ENCODE data around the gene KIFC3. TPM values are rescaled to one million over a fixed set of nuclear protein-coding genes. Genes with fewer than 3 reads are reported as not detected.
A peak's percentile ranks its signal among the peaks of the same experiment; 100 is the strongest.

The KIFC3 gene
- total RNA-seq, 1 donor from 2014 or later = 0.76 TPM

- Mint-ChIP-seq H3K4me1 (ENCODE audit: low read depth, unreplicated experiment) (peaks cover 8% of the 10 kb centered on the region), H3K27me3 (ENCODE audit: unreplicated experiment) (peaks cover 6% of the 10 kb centered on the region), H3K36me3 (ENCODE audit: unreplicated experiment) (no peaks in the 10 kb centered on the region), H3K4me3 (ENCODE audit: unreplicated experiment) (no peak overlapping the region), H3K27ac (ENCODE audit: unreplicated experiment) (no peak overlapping the region), H3K9me3 (ENCODE audit: unreplicated experiment) (peaks cover 2% of the 10 kb centered on the region)
- DNase-seq = no peak
- TF ChIP-seq CTCF (IDR thresholded peaks at IDR 0.05; ENCODE audit: partially characterized antibody, unreplicated experiment) = no peak
Observed at GRCh38 chr16:57751539-57752202, 50.6 kb downstream of the KIFC3 start.

GRCh38 chr16:57750796-57751538, 51.3 kb downstream of the KIFC3 start:
- H3K9me3 Mint-ChIP-seq (ENCODE audit: unreplicated experiment) = peaks cover 4% of the 10 kb centered on the region
- TF ChIP-seq CTCF (IDR thresholded peaks at IDR 0.05; ENCODE audit: partially characterized antibody, unreplicated experiment) = no peak
- H3K4me3 Mint-ChIP-seq (ENCODE audit: unreplicated experiment) = no peak overlapping the region
- peak overlapping the region; percentile 43 for H3K27ac Mint-ChIP-seq (ENCODE audit: unreplicated experiment)
- no peaks in the 10 kb centered on the region for H3K36me3 Mint-ChIP-seq (ENCODE audit: unreplicated experiment)
- no peak for DNase-seq
- peaks cover 5% of the 10 kb centered on the region for H3K27me3 Mint-ChIP-seq (ENCODE audit: unreplicated experiment)
- H3K4me1 Mint-ChIP-seq (ENCODE audit: low read depth, unreplicated experiment) = peaks cover 10% of the 10 kb centered on the region

- no peak overlapping the region for H3K27ac Mint-ChIP-seq (ENCODE audit: unreplicated experiment)
Observed at GRCh38 chr16:57749856-57750452, 52.3 kb downstream of the KIFC3 start.

GRCh38 chr16:57749101-57749692, 53.1 kb downstream of the KIFC3 start:
- no peaks in the 10 kb centered on the region for H3K36me3 Mint-ChIP-seq (ENCODE audit: unreplicated experiment)
- TF ChIP-seq CTCF (IDR thresholded peaks at IDR 0.05; ENCODE audit: partially characterized antibody, unreplicated experiment) = no peak
- H3K4me1 Mint-ChIP-seq (ENCODE audit: low read depth, unreplicated experiment) = peaks cover 18% of the 10 kb centered on the region
- no peak overlapping the region for H3K4me3 Mint-ChIP-seq (ENCODE audit: unreplicated experiment)
- H3K9me3 Mint-ChIP-seq (ENCODE audit: unreplicated experiment) = peaks cover 8% of the 10 kb centered on the region
- peak overlapping the region; percentile 17 for H3K27ac Mint-ChIP-seq (ENCODE audit: unreplicated experiment)
- peaks cover 5% of the 10 kb centered on the region for H3K27me3 Mint-ChIP-seq (ENCODE audit: unreplicated experiment)
- no peak for DNase-seq

More at GRCh38 chr16:57749856-57750452, 52.3 kb downstream of the KIFC3 start:
- TF ChIP-seq CTCF (IDR thresholded peaks at IDR 0.05; ENCODE audit: partially characterized antibody, unreplicated experiment) = no peak
- H3K9me3 Mint-ChIP-seq (ENCODE audit: unreplicated experiment) = peaks cover 8% of the 10 kb centered on the region
- peaks cover 7% of the 10 kb centered on the region for H3K27me3 Mint-ChIP-seq (ENCODE audit: unreplicated experiment)
- H3K36me3 Mint-ChIP-seq (ENCODE audit: unreplicated experiment) = no peaks in the 10 kb centered on the region
- H3K4me1 Mint-ChIP-seq (ENCODE audit: low read depth, unreplicated experiment) = peaks cover 15% of the 10 kb centered on the region
- H3K4me3 Mint-ChIP-seq (ENCODE audit: unreplicated experiment) = no peak overlapping the region
- no peak for DNase-seq
